HepG2 (cell line): ENCODE data around the gene GON7. TPM values are rescaled to one million over a fixed set of nuclear protein-coding genes. Genes with fewer than 3 reads are reported as not detected.

Experiments used
- ATAC-seq: fragments of 200-7000 bp; cut with Tn5 transposase; 3 replicates; pipeline ENCODE4 v1.9.1; 2020; ENCODE audit warnings: mild to moderate bottlenecking, moderate library complexity
- BruUV-seq: library from RNA; stranded (reverse); fragments of 400-500 nt; replicated peaks from 2 replicates; lab custom pipeline; 2021; lab: Mats Ljungman, UMichigan
- CTCF ChIA-PET: fragments of 300-600 bp; formaldehyde crosslinking; extraction: SDS; loops from one replicate; lab custom pipeline; 2021; ENCODE audit warnings: low total read pairs, inconsistent platforms, low intra/inter-chr PET ratio; lab: Yijun Ruan, JAX
- POLR2A ChIA-PET: fragments of 350-600 bp; sonication (Branson Sonifier 250); formaldehyde crosslinking; loops from one replicate; lab custom pipeline; 2020; ENCODE audit warnings: antibody characterized with exemption, inconsistent platforms; lab: Yijun Ruan, JAX
- DNase-seq: peaks from one replicate; pipeline ENCODE4 v3.0.0-alpha.2; 2015; ENCODE audit warnings: low spot score
- FAIRE-seq: peaks from 3 replicates; lab custom pipeline; 2011; peaks lifted over from hg19 to GRCh38; lab: Jason Lieb, UNC
- H2AFZ ChIP-seq: one replicate; pipeline ENCODE4 v1.6.1; 2011; ENCODE audit warnings: low read length, inconsistent platforms
- H3K27ac ChIP-seq: fragments of 300-600 bp; 3 replicates; pipeline ENCODE4 v1.8.0; 2011; ENCODE audit warnings: mixed run types, mild to moderate bottlenecking, mixed read lengths, low read length, inconsistent platforms; ENCODE audit not compliant: insufficient read depth; ENCODE audit errors: extremely low read length
- H3K27me3 ChIP-seq, 2 experiments: fragments of 200-600 bp in 1 of 2; 2 replicates in 1 of 2; 3 replicates in 1 of 2; pipeline versions ENCODE4 v1.6.0 to v1.8.0; 2011; ENCODE audit warnings: low read length in 2 of 2, mild to moderate bottlenecking in 2 of 2, moderate library complexity in 2 of 2, inconsistent platforms in 1 of 2; ENCODE audit not compliant: insufficient read depth in 2 of 2, control insufficient read depth in 1 of 2
- H3K36me3 ChIP-seq, 2 experiments: fragments of 200-600 bp in 1 of 2; replicated peaks in 1 of 2; 2 replicates in 1 of 2; 3 replicates in 1 of 2; pipeline versions ENCODE4 v1.5.1 to v1.8.0; 2011; ENCODE audit warnings: low read length in 2 of 2, inconsistent platforms in 1 of 2; ENCODE audit not compliant: insufficient read depth in 2 of 2, control insufficient read depth in 1 of 2
- H3K4me1 ChIP-seq: 2 replicates; pipeline ENCODE4 v1.5.1; 2012; ENCODE audit warnings: low read length, inconsistent platforms; ENCODE audit not compliant: insufficient read depth
- H3K4me2 ChIP-seq: 2 replicates; pipeline ENCODE4 v1.6.0; 2011; ENCODE audit warnings: low read depth, low read length, inconsistent platforms
- H3K4me3 ChIP-seq, 3 experiments: fragments of 200-600 bp in 1 of 3; sonication (generic), shearing (Covaris generic) in 1 of 3; replicated peaks in 1 of 3; 2 replicates each; pipeline ENCODE4 v1.5.1; 2011 to 2016; ENCODE audit warnings: low read length in 3 of 3, inconsistent platforms in 2 of 3, low read depth in 2 of 3, mild to moderate bottlenecking in 2 of 3, control low read depth in 1 of 3, mixed read lengths in 1 of 3; ENCODE audit not compliant: insufficient read depth in 1 of 3
- H3K79me2 ChIP-seq: one replicate; pipeline ENCODE4 v1.6.1; 2011; ENCODE audit warnings: low read length, inconsistent platforms; ENCODE audit not compliant: insufficient read depth
- H3K9ac ChIP-seq: 2 replicates; pipeline ENCODE4 v1.6.0; 2011; ENCODE audit warnings: mild to moderate bottlenecking, low read depth, low read length, inconsistent platforms; ENCODE audit not compliant: insufficient read depth
- H3K9me3 ChIP-seq: 2 replicates; pipeline ENCODE4 v1.5.1; 2012; ENCODE audit warnings: mild to moderate bottlenecking, low read length
- H4K20me1 ChIP-seq: 2 replicates; pipeline ENCODE4 v1.6.0; 2011; ENCODE audit warnings: inconsistent platforms, mild to moderate bottlenecking, low read length, moderate library complexity; ENCODE audit not compliant: insufficient read depth
- CBFB ChIP-seq: sonication (generic); formaldehyde crosslinking; IDR thresholded peaks from 2 replicates; pipeline ENCODE4 v1.4.0; 2020; ENCODE audit warnings: missing genetic modification reagents
- FOSL2 ChIP-seq: sonication (generic); formaldehyde crosslinking; IDR thresholded peaks from 2 replicates; pipeline ENCODE4 v1.4.0; 2020; ENCODE audit warnings: missing genetic modification reagents
- ONECUT2 ChIP-seq: sonication (generic); formaldehyde crosslinking; IDR thresholded peaks from 2 replicates; pipeline ENCODE4 v1.4.0; 2020; ENCODE audit warnings: missing genetic modification reagents
- UBTF ChIP-seq: sonication (generic); formaldehyde crosslinking; IDR thresholded peaks from 2 replicates; pipeline ENCODE4 v1.4.0; 2020; ENCODE audit warnings: mild to moderate bottlenecking, missing genetic modification reagents
- ZNF224 ChIP-seq: sonication (generic); formaldehyde crosslinking; IDR thresholded peaks from 2 replicates; pipeline ENCODE4 v1.5.0; 2020; ENCODE audit warnings: mild to moderate bottlenecking, missing genetic modification reagents
- ZNF430 ChIP-seq: sonication (generic); formaldehyde crosslinking; IDR thresholded peaks from 2 replicates; pipeline ENCODE4 v1.9.0; 2021; ENCODE audit warnings: mild to moderate bottlenecking, missing genetic modification reagents
- ZNF557 ChIP-seq: sonication (generic); formaldehyde crosslinking; IDR thresholded peaks from 2 replicates; pipeline ENCODE4 v1.4.0; 2020; ENCODE audit warnings: missing genetic modification reagents
- ZNF839 ChIP-seq: sonication (generic); formaldehyde crosslinking; IDR thresholded peaks from 2 replicates; pipeline ENCODE4 v1.4.0; 2020; ENCODE audit warnings: missing genetic modification reagents, mild to moderate bottlenecking, borderline replicate concordance
- ZSCAN22 ChIP-seq: sonication (generic); formaldehyde crosslinking; IDR thresholded peaks from 2 replicates; pipeline ENCODE4 v1.4.0; 2020; ENCODE audit warnings: mild to moderate bottlenecking, missing genetic modification reagents
- WGBS: methylation state at CpG from one replicate; pipeline ENCODE4 v1.1.6; 2017; ENCODE audit warnings: low lambda C conversion rate; 5-methylcytosine and 5-hydroxymethylcytosine counted together
- in situ Hi-C: cut with HindIII; loops from 2 replicates; pipeline ENCODE4 v1.10.0; 2017; ENCODE audit warnings: low pct_unique_long_range_greater_than_20kb; ENCODE audit not compliant: extremely low pct_ligation_motif_present
- intact Hi-C: fragments of 100-400 bp; cut with micrococcal nuclease; formaldehyde crosslinking; loops from one replicate; pipeline ENCODE4 v1.10.0; 2022; ENCODE audit not compliant: unreplicated experiment
- polyA plus RNA-seq, 8 experiments: library from polyadenylated mRNA; depleted of rRNA in 3 of 8; stranded (reverse) in 7 of 8; unstranded in 1 of 8; fragments of >200 nt; fragmentation: Illumina TruSeq in 4 of 8; extraction: Trizol in 4 of 8; gene quantifications; 2 replicates each; pipeline versions ENCODE4 v1.2.1 to v1.2.3, GENCODE V29; 2011 to 2016; ENCODE audit warnings: low read depth in 4 of 8, missing spikeins in 1 of 8, mixed read lengths in 1 of 8; ENCODE audit not compliant: insufficient read depth in 1 of 8
- total RNA-seq, 5 experiments: library from RNA; depleted of rRNA; stranded (reverse); fragments of >200 nt; fragmentation: Illumina TruSeq; extraction: Trizol; gene quantifications; 2 replicates each; pipeline ENCODE4 v1.2.3, GENCODE V29; 2016; ENCODE audit warnings: low read depth in 1 of 5
- TF ChIP-seq, protein P1 (sequence below): sonication (generic); formaldehyde crosslinking; IDR thresholded peaks from 2 replicates; pipeline ENCODE4 v1.4.0; 2020; ENCODE audit warnings: missing genetic modification reagents
- TF ChIP-seq, protein P2 (sequence below): sonication (generic); formaldehyde crosslinking; IDR thresholded peaks from 2 replicates; pipeline ENCODE4 v1.8.0; 2022; ENCODE audit warnings: mild to moderate bottlenecking, missing genetic modification reagents, borderline replicate concordance

GON7 gene
- total and polyA plus RNA-seq, 2 of the 13 experiments (the other 11 are each of a cell fraction or from before 2014, with no cell fraction given): 11.9 to 28.0 TPM

- ChIA-PET POLR2A (no interaction called here), CTCF (no interaction called here)
- DNase-seq: no peak
- H3K4me3 ChIP-seq: no peak overlapping the region
- TF ChIP-seq ZNF839 (CRISPR knock-in tag) (no peak), ZNF557 (no peak), ZNF430 (no peak), ZSCAN22 (no peak), ZNF224 (CRISPR knock-in tag) (no peak)
- TF ChIP-seq, protein P1, sequence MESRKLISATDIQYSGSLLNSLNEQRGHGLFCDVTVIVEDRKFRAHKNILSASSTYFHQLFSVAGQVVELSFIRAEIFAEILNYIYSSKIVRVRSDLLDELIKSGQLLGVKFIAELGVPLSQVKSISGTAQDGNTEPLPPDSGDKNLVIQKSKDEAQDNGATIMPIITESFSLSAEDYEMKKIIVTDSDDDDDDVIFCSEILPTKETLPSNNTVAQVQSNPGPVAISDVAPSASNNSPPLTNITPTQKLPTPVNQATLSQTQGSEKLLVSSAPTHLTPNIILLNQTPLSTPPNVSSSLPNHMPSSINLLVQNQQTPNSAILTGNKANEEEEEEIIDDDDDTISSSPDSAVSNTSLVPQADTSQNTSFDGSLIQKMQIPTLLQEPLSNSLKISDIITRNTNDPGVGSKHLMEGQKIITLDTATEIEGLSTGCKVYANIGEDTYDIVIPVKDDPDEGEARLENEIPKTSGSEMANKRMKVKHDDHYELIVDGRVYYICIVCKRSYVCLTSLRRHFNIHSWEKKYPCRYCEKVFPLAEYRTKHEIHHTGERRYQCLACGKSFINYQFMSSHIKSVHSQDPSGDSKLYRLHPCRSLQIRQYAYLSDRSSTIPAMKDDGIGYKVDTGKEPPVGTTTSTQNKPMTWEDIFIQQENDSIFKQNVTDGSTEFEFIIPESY (CRISPR knock-in tag): no peak
- intact Hi-C loops: no loop called here
- H3K9ac ChIP-seq: no peak overlapping the region
- H3K4me1 ChIP-seq: peaks cover 39% of the 10 kb centered on the region
- H3K27ac ChIP-seq: no peak overlapping the region
- H3K79me2 ChIP-seq: no peaks in the 10 kb centered on the region
- no peaks in the 10 kb centered on the region for H3K36me3 ChIP-seq
- H3K4me2 ChIP-seq: peak overlapping the region; percentile 38; the same call in 1 of the 2 replicates
- no TSS peak for BruUV-seq
- peak; percentile 46 for ATAC-seq
- no peaks in the 10 kb centered on the region for H3K9me3 ChIP-seq
- 47% methylated on average over 7 of the region's 8 CpGs for WGBS
- H2AFZ ChIP-seq: peak overlapping the region; percentile 84
- no peaks in the 10 kb centered on the region; a peak in 1 of 5 replicates for H3K27me3 ChIP-seq
- H4K20me1 ChIP-seq: no peaks in the 10 kb centered on the region
- in situ Hi-C loops: no loop called here
- FAIRE-seq: no peak
Measured at GRCh38 chr14:93156693-93157369, 50.0 kb downstream of the GON7 start.

DNA sequence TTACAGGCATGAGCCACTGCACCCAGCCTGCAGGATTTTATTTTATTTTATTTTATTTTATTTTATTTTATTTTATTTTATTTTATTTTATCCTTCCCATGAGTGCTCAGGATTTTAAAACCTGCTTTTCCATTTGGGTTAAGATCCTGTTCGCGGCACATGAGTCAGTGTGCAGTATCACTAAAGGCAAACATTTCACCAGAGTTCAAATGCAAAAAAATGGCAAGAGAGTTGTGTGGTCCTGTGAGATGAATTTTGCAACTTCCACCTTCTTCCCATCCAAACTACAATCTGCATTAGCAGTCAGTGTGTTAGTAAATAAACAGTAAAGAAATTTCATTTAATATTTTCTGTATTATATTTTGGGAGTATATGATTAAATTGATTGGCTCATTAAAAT lies 51.2 kb downstream of the GON7 start:
- Histone ChIP-seq H3K9ac (no peak overlapping the region), H2AFZ (no peak overlapping the region), H3K4me3 (no peak overlapping the region), H3K4me2 (no peak overlapping the region), H3K27ac (no peak overlapping the region), H3K4me1 (peaks cover 42% of the 10 kb centered on the region), H4K20me1 (no peaks in the 10 kb centered on the region), H3K27me3 (no peaks in the 10 kb centered on the region; a peak in 1 of 5 replicates), H3K79me2 (no peaks in the 10 kb centered on the region), H3K36me3 (no peaks in the 10 kb centered on the region), H3K9me3 (no peaks in the 10 kb centered on the region)
- intact Hi-C loops (no loop called here), in situ Hi-C loops (no loop called here)
- no TSS peak for BruUV-seq
- POLR2A ChIA-PET: no interaction called here
- FAIRE-seq (no peak), ATAC-seq (no peak), DNase-seq (no peak)
- CTCF ChIA-PET: no interaction called here
- 4% methylated on average over 2 of the region's 2 CpGs for WGBS
- no peak for TF ChIP-seq CBFB
- peak; percentile 30; the same call in 1 of the 2 replicates for TF ChIP-seq FOSL2 (CRISPR knock-in tag)
- TF ChIP-seq UBTF (CRISPR knock-in tag): no peak
- TF ChIP-seq, protein P2, sequence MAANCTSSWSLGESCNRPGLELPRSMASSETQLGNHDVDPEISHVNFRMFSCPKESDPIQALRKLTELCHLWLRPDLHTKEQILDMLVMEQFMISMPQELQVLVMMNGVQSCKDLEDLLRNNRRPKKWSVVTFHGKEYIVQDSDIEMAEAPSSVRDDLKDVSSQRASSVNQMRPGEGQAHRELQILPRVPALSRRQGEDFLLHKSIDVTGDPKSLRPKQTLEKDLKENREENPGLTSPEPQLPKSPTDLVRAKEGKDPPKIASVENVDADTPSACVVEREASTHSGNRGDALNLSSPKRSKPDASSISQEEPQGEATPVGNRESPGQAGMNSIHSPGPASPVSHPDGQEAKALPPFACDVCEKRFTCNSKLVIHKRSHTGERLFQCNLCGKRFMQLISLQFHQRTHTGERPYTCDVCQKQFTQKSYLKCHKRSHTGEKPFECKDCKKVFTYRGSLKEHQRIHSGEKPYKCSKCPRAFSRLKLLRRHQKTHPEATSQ: no peak
- TF ChIP-seq ONECUT2 (CRISPR knock-in tag): no peak
